BE2C (cell line): Measurements from ENCODE around the gene KIAA1614.

Experiments
- DNase-seq: peaks from one replicate; pipeline ENCODE4 v3.0.0-alpha.2; 2020
- H3K27me3 ChIP-seq: fragments of 250-450 bp; sonication (Bioruptor Pico); 2 replicates; pipeline ENCODE4 v1.5.1; 2020; ENCODE audit warnings: mild to moderate bottlenecking
- H3K36me3 ChIP-seq: fragments of 250-450 bp; sonication (Bioruptor Pico); 2 replicates; pipeline ENCODE4 v1.5.1; 2020; ENCODE audit warnings: mild to moderate bottlenecking
- H3K4me1 ChIP-seq: fragments of 250-450 bp; sonication (Bioruptor Pico); 2 replicates; pipeline ENCODE4 v1.5.1; 2020
- H3K4me3 ChIP-seq: 2 replicates; pipeline ENCODE4 v1.5.1; 2011; ENCODE audit warnings: low read depth, low read length
- H3K9me3 ChIP-seq: fragments of 250-450 bp; sonication (Bioruptor Pico); 2 replicates; pipeline ENCODE4 v1.5.1; 2020
- TF ChIP-seq, protein P1 (sequence below): IDR thresholded peaks from 2 replicates; pipeline ENCODE4 v1.5.1; 2012; ENCODE audit warnings: mild to moderate bottlenecking, low read depth, low read length

KIAA1614 gene

DNA sequence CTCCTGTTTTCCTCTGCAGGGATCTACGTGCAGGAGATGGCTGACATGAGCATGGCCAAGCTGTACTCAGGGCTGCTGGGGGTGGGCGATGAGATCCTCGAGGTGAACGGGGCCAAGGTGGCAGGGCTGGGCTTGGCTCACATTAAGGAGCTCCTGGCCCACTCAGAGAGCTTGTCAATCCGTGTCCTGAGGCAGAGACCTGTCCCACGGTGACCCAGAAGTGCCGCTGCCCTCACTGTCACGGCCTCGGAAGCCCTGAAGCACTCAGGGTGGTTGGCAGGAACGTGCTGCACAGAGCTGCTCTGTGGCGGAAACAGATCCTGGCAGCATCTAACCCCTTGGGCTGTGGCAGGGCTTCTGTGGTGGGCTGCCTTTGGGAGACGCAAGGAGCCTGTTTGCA, 37.6 kb downstream of the KIAA1614 start:
- peaks cover 26% of the 10 kb centered on the region for H3K36me3 ChIP-seq
- no peak overlapping the region for H3K4me3 ChIP-seq
- TF ChIP-seq, protein P1, sequence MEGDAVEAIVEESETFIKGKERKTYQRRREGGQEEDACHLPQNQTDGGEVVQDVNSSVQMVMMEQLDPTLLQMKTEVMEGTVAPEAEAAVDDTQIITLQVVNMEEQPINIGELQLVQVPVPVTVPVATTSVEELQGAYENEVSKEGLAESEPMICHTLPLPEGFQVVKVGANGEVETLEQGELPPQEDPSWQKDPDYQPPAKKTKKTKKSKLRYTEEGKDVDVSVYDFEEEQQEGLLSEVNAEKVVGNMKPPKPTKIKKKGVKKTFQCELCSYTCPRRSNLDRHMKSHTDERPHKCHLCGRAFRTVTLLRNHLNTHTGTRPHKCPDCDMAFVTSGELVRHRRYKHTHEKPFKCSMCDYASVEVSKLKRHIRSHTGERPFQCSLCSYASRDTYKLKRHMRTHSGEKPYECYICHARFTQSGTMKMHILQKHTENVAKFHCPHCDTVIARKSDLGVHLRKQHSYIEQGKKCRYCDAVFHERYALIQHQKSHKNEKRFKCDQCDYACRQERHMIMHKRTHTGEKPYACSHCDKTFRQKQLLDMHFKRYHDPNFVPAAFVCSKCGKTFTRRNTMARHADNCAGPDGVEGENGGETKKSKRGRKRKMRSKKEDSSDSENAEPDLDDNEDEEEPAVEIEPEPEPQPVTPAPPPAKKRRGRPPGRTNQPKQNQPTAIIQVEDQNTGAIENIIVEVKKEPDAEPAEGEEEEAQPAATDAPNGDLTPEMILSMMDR = no peak
- no peaks in the 10 kb centered on the region for H3K9me3 ChIP-seq
- H3K4me1 ChIP-seq = peaks cover 9% of the 10 kb centered on the region
- no peaks in the 10 kb centered on the region for H3K27me3 ChIP-seq
- DNase-seq = no peak

DNA sequence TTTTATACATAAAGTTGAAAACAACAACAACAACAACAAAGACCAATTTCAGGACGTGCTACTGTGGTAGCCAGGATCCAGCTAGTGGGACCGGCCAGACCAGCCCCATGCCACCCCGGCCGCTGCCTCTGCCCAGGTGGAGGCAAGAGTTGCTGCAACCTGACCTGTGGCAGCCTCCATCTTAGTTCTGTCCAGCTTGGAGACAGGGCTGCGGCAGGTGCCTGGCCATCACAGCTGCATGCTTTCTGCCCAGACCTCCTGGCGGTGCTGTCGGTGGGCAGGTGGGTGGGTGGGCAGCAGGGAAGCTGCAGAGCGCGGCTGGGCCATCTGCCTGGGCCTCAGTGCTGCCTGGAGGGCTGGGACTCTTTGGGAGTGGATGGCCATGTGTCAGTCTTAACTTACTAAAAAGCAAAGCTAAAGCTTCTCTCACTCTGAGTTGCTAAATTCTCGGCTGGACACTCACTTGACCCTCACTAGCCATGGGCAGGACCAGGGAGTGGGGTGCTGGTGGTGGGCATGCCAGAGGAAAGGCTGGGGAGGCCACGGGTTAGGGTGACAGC, 38.6 kb downstream of the KIAA1614 start:
- peaks cover 9% of the 10 kb centered on the region for H3K4me1 ChIP-seq
- no peak for DNase-seq
- H3K4me3 ChIP-seq = no peak overlapping the region
- peaks cover 23% of the 10 kb centered on the region for H3K36me3 ChIP-seq
- no peaks in the 10 kb centered on the region for H3K9me3 ChIP-seq
- TF ChIP-seq, protein P1 = no peak
- H3K27me3 ChIP-seq = no peaks in the 10 kb centered on the region

DNA sequence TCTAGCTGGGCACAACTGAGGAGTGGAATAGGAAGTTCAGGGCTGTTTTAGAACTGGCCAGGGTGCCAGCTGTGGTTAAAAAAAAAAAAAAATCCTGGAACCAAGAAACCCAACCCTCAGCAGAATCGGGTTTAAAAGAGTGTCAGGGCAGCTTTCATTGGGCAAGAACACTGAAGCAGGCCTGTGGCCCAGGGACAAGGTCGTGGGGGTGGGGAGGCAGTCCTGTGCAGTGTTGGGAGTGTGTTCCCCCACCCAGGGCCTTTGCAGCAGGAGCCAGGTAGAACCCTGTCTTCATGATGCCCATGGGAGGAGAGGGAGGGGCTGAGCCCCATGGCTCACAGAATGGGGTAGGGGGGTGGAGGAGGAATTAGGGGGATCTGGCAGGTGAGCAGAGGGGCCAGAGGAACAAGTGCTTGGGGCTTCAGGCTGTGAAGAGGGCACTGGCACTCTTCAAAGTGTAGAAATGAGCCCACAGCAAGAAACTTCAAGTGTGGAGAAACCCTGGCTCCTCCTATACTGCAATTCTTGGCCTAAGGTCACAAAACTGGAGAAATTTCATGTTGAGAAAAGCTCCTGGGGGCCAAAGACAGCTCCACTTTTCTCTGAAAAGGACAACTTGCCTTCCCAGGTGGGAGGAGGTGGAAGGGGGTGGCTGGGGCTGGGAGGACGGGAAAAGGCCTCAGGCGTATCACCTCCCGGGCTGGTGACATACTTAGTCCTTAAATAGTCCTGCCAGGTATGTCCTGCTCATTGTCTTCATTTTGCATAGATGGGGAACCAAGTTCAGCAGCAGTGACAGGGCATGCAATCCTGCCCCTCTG, 39.3 kb downstream of the KIAA1614 start:
- TF ChIP-seq, protein P1 = no peak
- H3K27me3 ChIP-seq = no peaks in the 10 kb centered on the region

DNA sequence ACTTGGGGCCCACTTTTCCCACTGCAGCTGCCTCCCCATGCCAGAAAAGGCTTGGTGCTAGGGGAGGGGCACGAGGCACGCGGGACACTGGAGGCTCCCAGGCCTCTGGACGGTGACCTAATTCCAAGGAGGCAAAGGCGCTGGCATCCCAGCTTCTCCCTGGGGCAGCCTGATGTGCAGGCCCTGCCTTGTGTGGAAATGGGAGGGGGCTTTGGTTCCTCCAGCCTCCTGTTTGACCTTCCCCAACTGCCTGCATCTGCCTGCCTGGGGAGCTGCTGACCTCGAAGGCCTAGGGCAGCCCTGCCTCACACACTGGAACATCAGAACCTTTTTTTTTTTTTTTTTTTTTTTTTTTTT, 39.9 kb downstream of the KIAA1614 start:
- DNase-seq = no peak
- no peaks in the 10 kb centered on the region for H3K27me3 ChIP-seq
- TF ChIP-seq, protein P1 = no peak
- no peaks in the 10 kb centered on the region for H3K9me3 ChIP-seq
- peaks cover 9% of the 10 kb centered on the region for H3K4me1 ChIP-seq
- peaks cover 19% of the 10 kb centered on the region for H3K36me3 ChIP-seq
- no peak overlapping the region for H3K4me3 ChIP-seq

More for the DNA sequence above, 39.3 kb downstream of the KIAA1614 start:
- peaks cover 9% of the 10 kb centered on the region for H3K4me1 ChIP-seq
- H3K9me3 ChIP-seq = no peaks in the 10 kb centered on the region
- H3K4me3 ChIP-seq = no peak overlapping the region
- no peak for DNase-seq
- peaks cover 19% of the 10 kb centered on the region for H3K36me3 ChIP-seq

DNA sequence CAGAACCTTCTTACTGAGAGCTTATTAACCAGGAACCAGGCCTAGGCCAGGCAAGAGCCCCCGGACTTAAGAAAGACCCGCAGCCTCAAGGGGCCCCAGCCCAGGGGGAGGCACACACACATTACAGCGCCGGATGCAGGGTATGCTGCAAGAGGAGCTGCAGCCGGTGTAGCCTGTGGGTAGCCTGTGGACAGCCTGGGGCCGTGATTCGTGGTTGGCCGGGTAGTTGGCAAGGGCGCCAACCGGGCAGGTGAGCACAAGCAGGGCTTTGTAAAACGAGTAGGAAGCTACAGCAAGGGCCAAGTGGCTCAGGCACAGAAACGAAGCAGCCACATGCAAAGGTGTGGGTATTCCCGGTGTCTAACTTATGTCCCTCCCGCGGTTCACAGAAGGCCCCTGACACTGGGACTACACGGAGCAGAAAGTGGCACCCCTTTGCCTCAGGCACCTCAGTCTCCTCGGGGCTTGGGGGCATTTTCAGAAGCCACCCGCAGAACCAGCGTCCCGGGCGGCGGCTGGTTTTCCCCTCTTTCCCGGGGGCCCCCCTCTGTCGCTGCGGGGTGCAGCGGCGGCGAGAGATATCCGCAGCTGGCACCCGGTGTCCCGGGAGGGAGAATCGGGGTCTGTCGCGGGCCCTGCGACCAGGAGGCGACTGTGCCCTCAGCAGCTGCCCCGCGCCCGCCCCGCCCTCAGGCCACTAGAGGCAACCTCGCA, 40.8 kb downstream of the KIAA1614 start:
- Histone ChIP-seq H3K4me3 (peak overlapping the region; percentile 51), H3K4me1 (peaks cover 9% of the 10 kb centered on the region), H3K27me3 (no peaks in the 10 kb centered on the region), H3K36me3 (peaks cover 15% of the 10 kb centered on the region), H3K9me3 (no peaks in the 10 kb centered on the region; the same call in 1 of the 2 replicates)
- TF ChIP-seq, protein P1 = no peak
- DNase-seq = no peak
